ENCODE data around the gene SAMD4A. TPM values are rescaled to one million over a fixed set of nuclear protein-coding genes. Genes with fewer than 3 reads are reported as not detected.
A peak's percentile ranks its signal among the peaks of the same experiment; 100 is the strongest.

Gene SAMD4A
- total RNA-seq, 1 experiment from 2014 or later = 77.2 TPM

GRCh38 chr14:54706769-54707168 is 139.8 kb downstream of the SAMD4A start:
- H3K27me3 ChIP-seq (ENCODE audit: low read length) = no peaks in the 10 kb centered on the region

GRCh38 chr14:54708161-54708560 is 141.2 kb downstream of the SAMD4A start:
- Histone ChIP-seq H3K36me3 (ENCODE audit: insufficient read depth, low read length) (peaks cover 60% of the 10 kb centered on the region), H3K9ac (ENCODE audit: low read length) (no peak overlapping the region), H2AFZ (ENCODE audit: low read length) (no peak overlapping the region), H3K27me3 (ENCODE audit: low read length) (no peaks in the 10 kb centered on the region), H3K9me2 (replicated peaks; ENCODE audit: insufficient read depth, low read length) (no peaks in the 10 kb centered on the region), H3K27ac (ENCODE audit: low read length) (peak overlapping the region; percentile 34), H3K4me1 (ENCODE audit: low read length) (peaks cover 60% of the 10 kb centered on the region), H3K4me3 (ENCODE audit: low read length) (no peak overlapping the region), H3K9me3 (ENCODE audit: low read length) (no peaks in the 10 kb centered on the region), H3K79me2 (ENCODE audit: low read length) (peaks cover 97% of the 10 kb centered on the region), H3K4me2 (ENCODE audit: low read depth, low read length, poor library complexity, severe bottlenecking) (no peak overlapping the region), H4K20me1 (ENCODE audit: insufficient read depth, low read depth, low read length) (0 out of 2 replicates have a peak, but pooled peaks cover 3% of the 10 kb centered on the region)
- no peak for DNase-seq

More at GRCh38 chr14:54706769-54707168, 139.8 kb downstream of the SAMD4A start:
- peaks cover 97% of the 10 kb centered on the region for H3K79me2 ChIP-seq (ENCODE audit: low read length)
- H4K20me1 ChIP-seq (ENCODE audit: insufficient read depth, low read depth, low read length) = 0 out of 2 replicates have a peak, but pooled peaks cover 3% of the 10 kb centered on the region
- peaks cover 46% of the 10 kb centered on the region for H3K4me1 ChIP-seq (ENCODE audit: low read length)
- H3K36me3 ChIP-seq (ENCODE audit: insufficient read depth, low read length) = peaks cover 66% of the 10 kb centered on the region
- no peak overlapping the region for H3K9ac ChIP-seq (ENCODE audit: low read length)
- H3K4me2 ChIP-seq (ENCODE audit: low read depth, low read length, poor library complexity, severe bottlenecking) = no peak overlapping the region
- DNase-seq = no peak
- no peak overlapping the region for H2AFZ ChIP-seq (ENCODE audit: low read length)
- no peak overlapping the region for H3K27ac ChIP-seq (ENCODE audit: low read length)
- no peak overlapping the region for H3K4me3 ChIP-seq (ENCODE audit: low read length)
- H3K9me3 ChIP-seq (ENCODE audit: low read length) = no peaks in the 10 kb centered on the region
- no peaks in the 10 kb centered on the region for H3K9me2 ChIP-seq (replicated peaks; ENCODE audit: insufficient read depth, low read length)

GRCh38 chr14:54708982-54709381 is 142.1 kb downstream of the SAMD4A start:
- peaks cover 68% of the 10 kb centered on the region for H3K4me1 ChIP-seq (ENCODE audit: low read length)
- H2AFZ ChIP-seq (ENCODE audit: low read length) = no peak overlapping the region

GRCh38 chr14:54709444-54709843 is 142.5 kb downstream of the SAMD4A start:
- peaks cover 73% of the 10 kb centered on the region for H3K4me1 ChIP-seq (ENCODE audit: low read length)
- H3K9me3 ChIP-seq (ENCODE audit: low read length) = no peaks in the 10 kb centered on the region
- no peaks in the 10 kb centered on the region for H3K27me3 ChIP-seq (ENCODE audit: low read length)
- H3K79me2 ChIP-seq (ENCODE audit: low read length) = peaks cover 97% of the 10 kb centered on the region
- no peak overlapping the region for H3K9ac ChIP-seq (ENCODE audit: low read length)
- no peaks in the 10 kb centered on the region for H3K9me2 ChIP-seq (replicated peaks; ENCODE audit: insufficient read depth, low read length)
- H2AFZ ChIP-seq (ENCODE audit: low read length) = no peak overlapping the region
- no peak overlapping the region for H3K4me3 ChIP-seq (ENCODE audit: low read length)
- no peak for DNase-seq
- H3K36me3 ChIP-seq (ENCODE audit: insufficient read depth, low read length) = peaks cover 55% of the 10 kb centered on the region
- H4K20me1 ChIP-seq (ENCODE audit: insufficient read depth, low read depth, low read length) = 0 out of 2 replicates have a peak, but pooled peaks cover 3% of the 10 kb centered on the region
- peak overlapping the region; percentile 34 for H3K27ac ChIP-seq (ENCODE audit: low read length)
- peak overlapping the region; percentile 2 for H3K4me2 ChIP-seq (ENCODE audit: low read depth, low read length, poor library complexity, severe bottlenecking)

More at GRCh38 chr14:54708982-54709381, 142.1 kb downstream of the SAMD4A start:
- Histone ChIP-seq H3K27me3 (ENCODE audit: low read length) (no peaks in the 10 kb centered on the region), H4K20me1 (ENCODE audit: insufficient read depth, low read depth, low read length) (0 out of 2 replicates have a peak, but pooled peaks cover 3% of the 10 kb centered on the region), H3K4me2 (ENCODE audit: low read depth, low read length, poor library complexity, severe bottlenecking) (peak overlapping the region; percentile 2), H3K4me3 (ENCODE audit: low read length) (no peak overlapping the region), H3K27ac (ENCODE audit: low read length) (peak overlapping the region; percentile 34), H3K9me3 (ENCODE audit: low read length) (no peaks in the 10 kb centered on the region), H3K9ac (ENCODE audit: low read length) (no peak overlapping the region), H3K9me2 (replicated peaks; ENCODE audit: insufficient read depth, low read length) (no peaks in the 10 kb centered on the region), H3K79me2 (ENCODE audit: low read length) (peaks cover 97% of the 10 kb centered on the region), H3K36me3 (ENCODE audit: insufficient read depth, low read length) (peaks cover 55% of the 10 kb centered on the region)
- DNase-seq = no peak

GRCh38 chr14:54709867-54710266 is 142.9 kb downstream of the SAMD4A start:
- H3K36me3 ChIP-seq (ENCODE audit: insufficient read depth, low read length) = peaks cover 51% of the 10 kb centered on the region
- H3K9me3 ChIP-seq (ENCODE audit: low read length) = no peaks in the 10 kb centered on the region

GRCh38 chr14:54711312-54711711 is 144.4 kb downstream of the SAMD4A start:
- H3K27me3 ChIP-seq (ENCODE audit: low read length) = no peaks in the 10 kb centered on the region
- no peak for DNase-seq
- no peaks in the 10 kb centered on the region for H4K20me1 ChIP-seq (ENCODE audit: insufficient read depth, low read depth, low read length)
- peak overlapping the region; percentile 62; the same call in 1 of the 2 replicates for H3K27ac ChIP-seq (ENCODE audit: low read length)
- no peak overlapping the region for H3K9ac ChIP-seq (ENCODE audit: low read length)
- H3K36me3 ChIP-seq (ENCODE audit: insufficient read depth, low read length) = peaks cover 40% of the 10 kb centered on the region; the same call in 1 of the 2 replicates
- H2AFZ ChIP-seq (ENCODE audit: low read length) = no peak overlapping the region
- no peaks in the 10 kb centered on the region for H3K9me3 ChIP-seq (ENCODE audit: low read length)
- no peak overlapping the region for H3K4me3 ChIP-seq (ENCODE audit: low read length)
- peaks cover 80% of the 10 kb centered on the region for H3K4me1 ChIP-seq (ENCODE audit: low read length)
- H3K9me2 ChIP-seq (replicated peaks; ENCODE audit: insufficient read depth, low read length) = no peaks in the 10 kb centered on the region
- peak overlapping the region; percentile 15 for H3K4me2 ChIP-seq (ENCODE audit: low read depth, low read length, poor library complexity, severe bottlenecking)
- peaks cover 99% of the 10 kb centered on the region for H3K79me2 ChIP-seq (ENCODE audit: low read length)

More at GRCh38 chr14:54709867-54710266, 142.9 kb downstream of the SAMD4A start:
- Histone ChIP-seq H3K4me3 (ENCODE audit: low read length) (no peak overlapping the region), H2AFZ (ENCODE audit: low read length) (no peak overlapping the region), H3K4me1 (ENCODE audit: low read length) (peaks cover 76% of the 10 kb centered on the region), H3K4me2 (ENCODE audit: low read depth, low read length, poor library complexity, severe bottlenecking) (no peak overlapping the region), H3K27me3 (ENCODE audit: low read length) (no peaks in the 10 kb centered on the region), H3K9ac (ENCODE audit: low read length) (no peak overlapping the region), H3K9me2 (replicated peaks; ENCODE audit: insufficient read depth, low read length) (no peaks in the 10 kb centered on the region), H4K20me1 (ENCODE audit: insufficient read depth, low read depth, low read length) (0 out of 2 replicates have a peak, but pooled peaks cover under 1% of the 10 kb centered on the region), H3K79me2 (ENCODE audit: low read length) (peaks cover 96% of the 10 kb centered on the region), H3K27ac (ENCODE audit: low read length) (peak overlapping the region; percentile 34)
- DNase-seq = no peak

GRCh38 chr14:54711812-54712464 is 145.0 kb downstream of the SAMD4A start:
- Histone ChIP-seq H2AFZ (ENCODE audit: low read length) (no peak overlapping the region), H3K36me3 (ENCODE audit: insufficient read depth, low read length) (peaks cover 40% of the 10 kb centered on the region; the same call in 1 of the 2 replicates), H3K4me3 (ENCODE audit: low read length) (no peak overlapping the region), H3K27ac (ENCODE audit: low read length) (peak overlapping the region; percentile 62), H3K4me2 (ENCODE audit: low read depth, low read length, poor library complexity, severe bottlenecking) (peak overlapping the region; percentile 15), H3K79me2 (ENCODE audit: low read length) (peaks cover 99% of the 10 kb centered on the region), H3K9me2 (replicated peaks; ENCODE audit: insufficient read depth, low read length) (no peaks in the 10 kb centered on the region), H4K20me1 (ENCODE audit: insufficient read depth, low read depth, low read length) (no peaks in the 10 kb centered on the region), H3K9ac (ENCODE audit: low read length) (no peak overlapping the region), H3K4me1 (ENCODE audit: low read length) (peaks cover 80% of the 10 kb centered on the region), H3K9me3 (ENCODE audit: low read length) (no peaks in the 10 kb centered on the region), H3K27me3 (ENCODE audit: low read length) (no peaks in the 10 kb centered on the region)
- DNase-seq = no peak

- Histone ChIP-seq H3K4me2 (ENCODE audit: low read depth, low read length, poor library complexity, severe bottlenecking) (peak overlapping the region; percentile 15), H2AFZ (ENCODE audit: low read length) (no peak overlapping the region), H3K9me2 (replicated peaks; ENCODE audit: insufficient read depth, low read length) (no peaks in the 10 kb centered on the region), H3K27me3 (ENCODE audit: low read length) (no peaks in the 10 kb centered on the region), H3K4me3 (ENCODE audit: low read length) (no peak overlapping the region), H3K27ac (ENCODE audit: low read length) (peak overlapping the region; percentile 62), H3K36me3 (ENCODE audit: insufficient read depth, low read length) (peaks cover 40% of the 10 kb centered on the region; the same call in 1 of the 2 replicates), H3K9me3 (ENCODE audit: low read length) (no peaks in the 10 kb centered on the region), H3K79me2 (ENCODE audit: low read length) (peaks cover 99% of the 10 kb centered on the region), H4K20me1 (ENCODE audit: insufficient read depth, low read depth, low read length) (no peaks in the 10 kb centered on the region), H3K9ac (ENCODE audit: low read length) (no peak overlapping the region), H3K4me1 (ENCODE audit: low read length) (peaks cover 78% of the 10 kb centered on the region)
- no peak for DNase-seq
Measured at GRCh38 chr14:54712465-54713200, 145.7 kb downstream of the SAMD4A start.

Data from Karpas-422 (cell line).